ENCODE results near the gene PRSS8. TPM values are rescaled to one million over a fixed set of nuclear protein-coding genes. Genes with fewer than 3 reads are reported as not detected.
"Not testable (repeated sequence)": the region's sequence is repeated elsewhere in the genome, so short reads cannot be mapped to it uniquely, and the experiment has no call there.

The PRSS8 gene
- not detected in 2 replicates for total RNA-seq

DNA sequence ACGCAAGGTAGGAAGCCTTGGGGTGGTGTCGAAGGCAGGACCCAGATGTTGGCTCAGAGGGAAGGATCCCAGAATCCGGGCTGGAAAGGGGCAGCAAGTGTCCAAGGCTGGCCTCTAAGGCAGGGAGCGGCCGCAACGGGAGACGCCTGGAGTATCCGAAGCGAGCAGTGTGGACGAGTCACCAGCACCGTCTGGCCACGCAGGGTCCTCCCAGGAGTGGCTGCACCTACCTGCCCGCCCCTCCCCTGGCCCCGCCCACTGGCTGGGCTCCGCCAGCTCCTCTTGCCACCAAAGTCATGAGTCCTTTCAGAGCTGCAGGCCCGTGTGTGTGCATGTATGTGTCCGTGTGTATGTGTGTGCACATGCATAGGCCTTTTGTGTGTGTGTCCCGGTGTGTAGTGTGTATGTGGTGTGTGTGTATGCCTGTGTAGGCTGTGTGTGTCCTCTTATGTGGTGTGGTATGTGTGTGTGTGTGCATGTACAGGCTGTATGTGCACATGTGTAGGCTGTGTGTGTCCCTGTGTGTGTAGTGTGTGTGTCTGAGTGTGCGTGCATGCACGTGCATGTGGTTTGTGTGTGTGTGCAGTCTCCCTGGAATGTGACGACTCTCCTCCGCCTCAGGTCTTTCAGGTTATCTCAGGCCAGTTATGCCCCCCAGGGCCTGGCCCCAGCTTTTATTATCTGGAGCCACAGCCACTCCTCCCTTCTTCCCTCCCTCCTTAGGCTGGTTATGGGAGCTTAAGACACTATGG lies at the start of gene PRSS8:
Gene PRSS8, minus strand, starts transcription at position 193 of the 752 bp plus-strand sequence. CDS start 229 bp downstream, outside the sequence.
- intact Hi-C loops (cut with micrococcal nuclease): no loop called here

DNA sequence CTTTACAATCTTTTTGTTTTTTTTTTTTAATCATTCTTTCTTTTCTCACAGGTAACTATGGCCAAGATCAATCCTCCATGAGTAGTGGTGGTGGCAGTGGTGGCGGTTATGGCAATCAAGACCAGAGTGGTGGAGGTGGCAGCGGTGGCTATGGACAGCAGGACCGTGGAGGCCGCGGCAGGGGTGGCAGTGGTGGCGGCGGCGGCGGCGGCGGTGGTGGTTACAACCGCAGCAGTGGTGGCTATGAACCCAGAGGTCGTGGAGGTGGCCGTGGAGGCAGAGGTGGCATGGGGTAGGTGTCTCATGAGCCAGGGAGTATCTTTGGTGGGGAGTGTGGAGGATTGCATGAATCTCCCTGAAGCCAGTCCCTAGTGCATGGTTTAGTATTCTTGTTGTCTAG lies 49.4 kb upstream of the PRSS8 start:
- intact Hi-C loops (cut with micrococcal nuclease): loop anchor here (5.0 kb wide), 3 partner anchors 112 to 682 kb away; partner anchors contain the start of gene ZNF843

DNA sequence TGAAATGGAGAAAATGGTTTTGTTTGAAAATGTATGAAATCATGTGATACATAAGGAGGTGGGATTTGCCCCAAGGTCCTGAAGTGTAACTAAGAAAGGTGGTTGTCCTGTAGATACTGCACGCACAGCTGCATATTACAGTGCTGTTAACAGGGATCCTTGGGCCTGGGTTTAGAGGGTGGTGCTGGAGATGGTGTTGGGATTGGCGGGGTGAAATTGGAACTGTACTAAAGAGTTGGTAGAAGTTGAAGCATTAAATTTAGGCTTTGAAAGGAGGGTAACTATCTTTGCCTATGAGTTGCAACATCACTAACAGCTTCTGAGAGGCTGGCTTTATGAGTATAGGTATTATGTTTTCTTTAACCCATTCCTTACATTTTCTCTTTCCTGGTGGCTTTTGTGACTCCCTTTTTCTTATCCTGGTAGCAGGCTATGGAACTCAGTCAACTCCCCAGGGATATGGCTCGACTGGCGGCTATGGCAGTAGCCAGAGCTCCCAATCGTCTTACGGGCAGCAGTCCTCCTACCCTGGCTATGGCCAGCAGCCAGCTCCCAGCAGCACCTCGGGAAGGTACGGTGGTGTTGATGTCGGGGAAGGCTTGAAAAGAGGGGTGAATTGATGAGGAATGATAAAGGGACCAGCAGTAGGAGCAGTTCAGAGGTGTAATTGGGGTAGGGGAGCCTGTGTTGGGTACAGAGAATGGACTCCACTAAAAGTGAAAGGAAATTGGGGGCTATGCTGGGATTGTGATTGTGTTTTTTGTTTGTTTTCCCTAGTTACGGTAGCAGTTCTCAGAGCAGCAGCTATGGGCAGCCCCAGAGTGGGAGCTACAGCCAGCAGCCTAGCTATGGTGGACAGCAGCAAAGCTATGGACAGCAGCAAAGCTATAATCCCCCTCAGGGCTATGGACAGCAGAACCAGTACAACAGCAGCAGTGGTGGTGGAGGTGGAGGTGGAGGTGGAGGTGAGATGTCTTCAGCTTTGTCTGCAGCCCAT lies 48.2 kb upstream of the PRSS8 start:
- intact Hi-C loops (cut with micrococcal nuclease): loop anchor here (5.0 kb wide), 1 partner anchor 684 kb away; no protein-coding TSS in a partner anchor

DNA sequence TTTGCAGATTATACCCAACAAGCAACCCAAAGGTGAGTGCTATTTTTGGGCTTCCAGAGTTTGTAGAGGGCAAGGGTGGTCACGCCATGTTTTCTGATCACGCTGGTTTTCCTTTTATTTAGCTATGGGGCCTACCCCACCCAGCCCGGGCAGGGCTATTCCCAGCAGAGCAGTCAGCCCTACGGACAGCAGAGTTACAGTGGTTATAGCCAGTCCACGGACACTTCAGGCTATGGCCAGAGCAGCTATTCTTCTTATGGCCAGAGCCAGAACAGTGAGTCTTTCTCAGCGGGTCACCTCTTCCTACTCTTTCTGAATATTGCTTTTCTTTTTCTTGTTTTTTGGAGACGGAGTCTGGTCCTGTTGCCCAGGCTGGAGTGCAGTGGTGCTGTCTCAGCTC lies 46.9 kb upstream of the PRSS8 start:
- intact Hi-C loops (cut with micrococcal nuclease): loop anchor here (1.0 to 5.0 kb wide), 2 partner anchors 20 to 685 kb away; partner anchors contain the start of gene PYCARD

DNA sequence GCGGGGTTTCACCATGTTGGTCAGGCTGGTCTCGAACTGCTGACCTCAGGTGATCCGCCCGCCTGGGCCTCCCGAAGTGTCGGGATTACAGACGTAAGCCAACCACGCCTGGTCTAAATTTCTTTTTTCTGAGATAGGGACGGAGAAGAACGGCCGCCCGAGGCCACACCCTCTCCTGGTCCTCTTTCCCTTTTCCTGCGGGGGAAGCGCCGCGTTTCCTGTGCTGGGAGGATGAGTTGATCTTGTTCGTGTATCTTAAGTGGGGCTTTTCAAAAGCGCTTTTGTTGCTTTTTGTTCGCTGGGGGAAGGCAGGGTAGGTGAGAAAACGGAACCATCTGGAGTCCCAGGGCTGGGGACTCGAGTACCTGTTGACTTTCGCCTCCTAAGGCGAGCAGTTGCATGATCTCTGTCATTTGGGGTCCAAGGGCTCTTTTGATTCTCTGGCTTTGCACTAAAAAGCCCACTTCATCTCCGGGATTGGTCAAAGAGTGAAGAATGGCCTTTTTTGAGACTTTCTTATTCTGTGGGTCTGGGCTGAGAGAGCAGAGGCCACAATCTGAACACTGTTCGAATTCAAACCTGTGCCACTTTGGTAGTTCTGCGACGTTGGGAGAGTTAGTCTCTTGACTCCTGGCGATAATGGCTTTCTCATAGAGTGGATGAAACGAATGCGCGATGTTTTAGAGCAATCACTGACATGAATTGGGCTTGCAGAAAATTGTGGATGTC lies 45.7 kb upstream of the PRSS8 start:
- intact Hi-C loops (cut with micrococcal nuclease): loop anchor here (5.0 kb wide), 1 partner anchor 686 kb away; no protein-coding TSS in a partner anchor

DNA sequence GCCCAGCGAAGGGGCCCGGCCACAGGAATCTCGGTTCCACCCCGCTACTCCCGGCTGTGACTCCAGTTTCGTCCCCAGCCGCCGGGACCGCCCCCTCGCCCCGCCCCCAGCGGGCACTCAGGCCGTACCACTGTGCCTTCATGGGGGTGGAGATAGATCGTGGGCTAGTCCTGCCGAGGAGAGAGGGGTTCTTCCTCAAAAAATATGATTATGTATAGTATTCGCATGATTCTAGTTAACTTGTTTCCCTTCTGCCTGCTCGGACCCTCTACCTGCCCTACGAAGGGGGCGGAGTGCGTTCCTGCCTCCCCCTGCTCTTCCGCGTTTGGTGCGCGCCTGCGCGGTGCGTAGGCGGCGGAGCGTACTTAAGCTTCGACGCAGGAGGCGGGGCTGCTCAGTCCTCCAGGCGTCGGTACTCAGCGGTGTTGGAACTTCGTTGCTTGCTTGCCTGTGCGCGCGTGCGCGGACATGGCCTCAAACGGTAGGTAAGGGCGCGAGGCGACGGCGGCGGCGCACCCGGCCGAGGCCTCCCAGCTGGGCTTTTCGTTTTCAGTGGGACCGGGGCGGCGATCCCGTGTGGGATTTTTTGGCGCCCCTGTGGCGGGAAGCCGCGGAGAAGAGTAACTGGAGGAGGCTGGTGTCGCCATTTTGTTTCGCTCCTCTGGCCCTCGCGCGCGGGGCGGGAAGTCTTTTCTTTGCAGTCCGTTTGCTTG lies 44.4 kb upstream of the PRSS8 start, which contains the start of gene FUS:
Gene FUS, plus strand, starts transcription at position 393 of the 713 bp plus-strand sequence. Its CDS starts 76 bp downstream, at position 469.
- intact Hi-C loops (cut with micrococcal nuclease): loop anchor here (1.0 to 5.0 kb wide), 11 partner anchors 38 to 687 kb away; partner anchors contain the start of genes ARMC5, FBXL19, ITGAX and KAT8

DNA sequence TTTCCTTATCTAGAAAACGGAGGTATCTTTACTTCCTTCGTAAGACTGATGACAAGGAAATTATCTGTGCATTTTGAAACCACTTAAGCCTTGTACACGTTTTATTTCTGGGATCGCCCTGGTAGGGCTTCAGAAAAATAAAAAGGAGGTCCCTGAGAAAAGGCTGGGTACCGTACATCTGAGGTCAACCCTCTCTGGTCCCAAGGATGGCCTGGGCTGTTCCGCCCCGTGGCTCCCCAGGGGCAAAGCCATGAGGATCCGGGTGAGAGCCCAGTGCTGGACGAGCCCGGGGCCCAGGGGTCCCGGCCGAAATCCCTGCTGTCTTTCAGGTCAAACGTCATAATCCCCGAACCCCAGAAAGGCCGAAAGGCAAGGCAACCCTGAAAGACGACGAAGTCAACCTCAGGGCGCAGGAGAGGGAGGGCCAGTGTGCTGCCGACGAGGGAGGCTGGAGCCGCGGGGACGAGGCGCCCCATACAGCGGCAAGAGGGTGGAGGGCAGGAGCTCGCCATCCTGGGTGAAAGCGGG lies 43.8 kb upstream of the PRSS8 start:
- intact Hi-C loops (cut with micrococcal nuclease): loop anchor here (1.0 to 5.0 kb wide), 7 partner anchors 37 to 256 kb away; partner anchors contain the start of genes FBXL19, KAT8, SETD1A and STX4

DNA sequence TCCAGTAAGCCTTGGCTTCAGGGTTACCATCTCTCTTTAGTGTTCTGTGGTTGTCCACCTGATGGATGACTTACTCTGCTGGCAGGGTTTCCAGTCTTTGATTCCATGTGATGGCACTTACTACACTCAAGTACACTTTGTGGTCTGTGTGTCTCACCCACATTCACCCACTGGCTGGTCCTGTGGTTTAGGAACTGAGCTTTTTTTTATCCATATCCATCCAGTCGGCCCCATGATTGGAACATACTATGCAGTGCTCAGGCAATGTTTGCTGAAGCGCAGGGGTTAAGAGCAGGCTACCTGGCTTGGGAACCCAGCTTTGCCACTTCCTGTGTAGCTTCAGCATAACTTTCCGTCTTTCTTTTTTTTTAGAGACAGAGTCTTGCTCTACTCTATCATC lies 41.6 kb upstream of the PRSS8 start:
- intact Hi-C loops (cut with micrococcal nuclease): loop anchor here (5.0 kb wide), 1 partner anchor 180 kb away; no protein-coding TSS in a partner anchor

DNA sequence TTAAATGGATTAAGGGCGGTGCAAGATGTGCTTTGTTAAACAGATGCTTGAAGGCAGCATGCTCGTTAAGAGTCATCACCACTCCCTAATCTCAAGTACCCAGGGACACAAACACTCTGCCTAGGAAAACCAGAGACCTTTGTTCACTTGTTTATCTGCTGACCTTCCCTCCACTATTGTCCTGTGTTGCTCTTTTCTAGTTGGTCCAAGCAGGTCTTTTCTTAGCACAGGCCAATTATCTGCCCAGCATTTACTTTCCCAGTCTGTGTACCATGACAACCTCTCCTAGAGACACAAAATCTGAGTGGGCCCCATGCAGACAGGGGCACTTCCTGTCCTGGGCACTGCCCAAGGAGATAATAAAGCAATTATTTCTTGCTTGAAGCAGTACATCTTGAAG lies 34.5 kb upstream of the PRSS8 start:
- intact Hi-C loops (cut with micrococcal nuclease): not testable (repeated sequence)

DNA sequence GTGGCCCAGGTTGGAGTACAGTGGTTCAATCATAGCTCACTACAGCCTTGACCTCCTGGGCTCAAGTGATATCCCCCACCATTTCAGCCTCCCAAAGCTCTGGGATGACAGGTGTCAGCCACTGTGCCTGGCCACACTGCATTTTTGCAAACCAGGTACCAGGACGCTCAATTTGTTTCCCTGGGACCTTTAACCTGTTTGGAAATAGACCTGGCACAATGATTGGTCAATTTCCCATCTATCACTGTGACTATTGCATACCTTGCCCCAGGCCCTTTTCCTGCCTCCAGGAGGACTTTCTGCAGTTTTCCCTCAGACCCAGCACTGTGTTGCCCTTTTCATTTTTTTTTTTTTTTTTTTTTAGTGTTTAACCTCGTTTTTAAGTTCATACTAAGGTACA lies 33.3 kb upstream of the PRSS8 start:
- intact Hi-C loops (cut with micrococcal nuclease): no loop called here

DNA sequence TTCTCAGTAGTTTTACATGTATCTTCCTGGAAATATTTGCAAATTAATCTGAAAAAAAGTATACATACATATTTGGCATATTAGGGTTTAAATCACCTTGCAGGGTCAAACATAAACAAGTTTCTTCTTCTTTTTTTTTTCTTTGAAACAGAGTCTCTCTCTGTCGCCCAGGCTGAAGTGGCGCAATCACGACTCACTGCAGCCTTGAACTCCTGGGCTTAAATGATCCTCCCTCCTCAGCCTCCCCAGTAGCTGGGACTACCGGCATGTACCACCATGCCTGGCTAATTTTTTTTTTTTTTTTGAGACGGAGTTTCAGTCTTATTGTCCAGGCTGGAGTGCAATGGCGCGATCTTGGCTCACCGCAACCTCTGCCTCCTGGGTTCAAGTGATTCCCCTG lies 31.8 kb upstream of the PRSS8 start:
- intact Hi-C loops (cut with micrococcal nuclease): no loop called here

DNA sequence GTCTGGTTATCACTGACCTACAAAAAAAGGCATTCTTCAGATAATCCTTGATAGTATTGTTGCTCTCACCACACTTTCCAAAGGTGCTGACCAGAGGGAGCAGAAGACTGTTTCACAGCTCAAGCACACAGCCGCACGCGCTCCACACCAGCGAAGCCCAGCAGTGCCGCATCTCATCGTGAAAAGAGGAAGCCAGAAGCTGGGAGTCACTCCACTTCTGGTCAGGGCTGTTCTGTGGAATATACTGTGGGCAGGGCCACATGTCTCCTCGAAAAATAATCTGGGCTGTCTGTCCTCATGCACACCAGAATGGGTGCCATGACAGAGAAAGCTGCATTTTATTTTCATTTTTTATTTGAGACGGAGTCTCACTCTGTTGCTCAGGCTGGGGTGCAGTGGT lies 21.6 kb upstream of the PRSS8 start:
- intact Hi-C loops (cut with micrococcal nuclease): loop anchor here (5.0 kb wide), 1 partner anchor 285 kb away; the partner anchor contains the start of gene ZNF843

DNA sequence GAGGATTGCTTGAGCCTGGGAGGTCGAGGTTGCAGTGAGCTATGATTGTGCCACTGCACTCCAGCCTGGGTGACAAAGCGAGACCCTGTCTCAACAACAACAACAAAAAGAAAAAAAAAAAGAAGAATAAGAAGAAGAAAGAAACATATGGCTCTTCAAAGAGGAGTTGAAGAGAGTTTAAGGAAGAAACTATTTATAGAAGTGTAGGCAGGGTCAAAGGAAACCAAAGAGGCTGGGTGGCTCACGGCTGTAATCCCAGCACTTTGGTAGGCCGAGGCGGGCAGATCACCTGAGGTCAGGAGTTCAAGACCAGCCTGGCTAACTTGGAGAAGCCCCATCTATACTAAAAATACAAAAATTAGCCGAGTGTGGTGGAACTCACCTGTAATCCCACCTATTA lies 15.4 kb upstream of the PRSS8 start:
- intact Hi-C loops (cut with micrococcal nuclease): not testable (repeated sequence)

DNA sequence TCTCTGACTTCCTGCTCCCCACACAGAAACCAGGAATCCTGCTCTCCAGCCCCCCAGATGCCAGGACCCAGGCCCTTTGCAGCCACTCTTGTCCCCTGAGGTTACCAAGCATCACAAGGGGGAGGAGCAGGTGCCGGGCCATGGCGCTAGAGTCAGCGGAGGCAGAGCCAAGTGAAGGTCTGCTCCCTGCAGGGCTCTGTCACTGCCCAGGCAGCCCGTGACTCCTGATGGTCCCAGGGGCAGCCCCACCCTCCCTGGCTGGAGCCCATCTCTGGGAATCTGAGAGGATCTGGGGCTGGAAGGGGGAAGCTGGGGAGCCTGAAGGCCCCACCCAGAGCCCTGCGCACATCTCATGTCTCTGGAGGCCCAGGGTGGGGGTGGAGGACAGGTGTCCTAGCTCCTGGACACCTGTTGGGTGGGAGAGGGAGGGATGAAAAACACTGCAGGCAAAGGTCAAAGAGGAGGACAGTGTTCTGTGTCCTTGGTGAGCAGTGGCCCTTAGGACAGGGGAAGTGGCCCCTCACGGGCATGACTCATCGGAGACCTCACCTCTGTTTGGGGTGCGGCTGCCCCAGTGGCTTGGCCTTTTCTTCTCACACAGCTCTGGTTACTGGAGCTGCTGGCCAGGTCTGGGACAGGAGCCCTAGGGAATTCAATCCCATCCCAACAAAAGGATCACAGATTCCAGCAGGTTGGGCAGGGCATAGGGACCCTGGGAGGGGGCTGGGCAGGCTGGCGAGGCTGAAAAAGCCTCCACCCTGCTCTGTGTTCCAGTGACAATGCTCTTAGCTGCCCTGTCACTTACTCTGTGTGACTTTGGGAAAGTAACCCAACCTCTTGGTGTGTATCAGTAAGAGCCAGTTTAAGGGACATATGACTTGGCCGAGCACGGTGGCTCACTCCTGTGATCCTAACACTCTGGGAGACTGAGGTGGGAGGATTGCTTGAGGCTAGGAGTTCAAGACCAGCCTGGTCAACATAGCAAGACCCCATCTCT lies 14.7 kb upstream of the PRSS8 start, which contains the start of gene PRSS36:
Gene PRSS36, minus strand, starts transcription at position 173 of the 997 bp plus-strand sequence. Its CDS starts 31 bp downstream, at position 142.
- intact Hi-C loops (cut with micrococcal nuclease): no loop called here

DNA sequence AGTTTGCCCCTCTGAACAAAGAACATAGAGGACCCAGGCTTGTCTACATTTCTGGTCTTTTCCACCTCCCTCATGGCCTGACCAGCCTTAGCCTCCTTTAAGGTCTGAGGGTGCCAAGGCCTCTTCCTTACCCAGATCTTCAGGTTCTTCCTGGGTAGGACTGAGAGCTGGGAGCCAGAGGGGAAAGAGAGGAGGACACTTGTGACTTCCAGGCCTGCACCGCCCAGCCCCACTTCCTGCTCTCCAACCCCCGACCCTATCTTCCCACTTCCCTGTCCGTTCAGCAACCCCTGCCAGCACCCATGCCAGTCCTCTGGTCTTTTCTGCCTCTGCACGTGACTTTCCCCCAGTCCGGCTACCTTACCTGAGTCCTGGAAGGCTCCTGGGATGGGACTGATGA lies 13.8 kb upstream of the PRSS8 start:
- intact Hi-C loops (cut with micrococcal nuclease): no loop called here

DNA sequence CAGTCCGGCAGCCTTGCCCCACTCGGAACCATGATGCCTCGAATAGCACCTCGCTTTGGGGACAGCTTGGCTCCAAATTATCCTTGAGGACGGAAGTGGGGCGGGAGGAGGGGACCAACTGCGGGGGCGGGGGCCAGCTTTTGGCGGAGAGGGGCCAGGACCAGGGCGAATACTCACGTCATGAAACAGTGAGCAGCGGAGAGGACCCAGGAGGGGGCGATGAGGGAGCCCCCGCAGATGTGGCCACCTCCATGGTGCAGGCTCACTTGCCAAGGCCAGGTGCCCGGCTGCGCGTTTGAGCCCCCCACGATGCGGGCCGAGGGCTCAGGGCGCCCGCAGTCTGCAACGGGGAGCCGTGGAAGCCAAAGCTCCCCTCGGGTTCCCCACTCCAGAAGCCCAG lies 13.4 kb upstream of the PRSS8 start:
- intact Hi-C loops (cut with micrococcal nuclease): no loop called here

DNA sequence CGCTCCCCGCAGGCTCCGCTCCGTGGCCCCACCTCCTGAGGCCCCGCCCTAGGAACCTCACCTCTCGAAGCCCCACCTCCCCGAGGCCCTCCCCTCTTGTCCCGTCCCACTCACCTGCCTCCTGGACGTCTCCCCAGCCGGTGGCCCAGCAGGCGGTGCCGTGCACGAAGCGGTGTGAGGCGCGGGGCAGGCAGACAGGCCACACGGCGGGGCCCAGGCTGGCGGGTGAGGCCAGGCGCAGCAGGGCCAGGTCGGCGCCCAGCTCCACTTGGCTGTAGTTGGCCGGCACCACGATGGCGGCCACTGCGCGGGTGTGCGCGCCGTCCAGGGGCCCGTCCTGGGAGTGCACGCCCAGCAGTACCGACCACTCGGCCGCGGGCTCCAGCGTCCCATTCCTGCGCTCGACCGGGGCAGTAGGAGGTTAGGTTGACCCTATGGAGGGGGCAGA lies 12.8 kb upstream of the PRSS8 start:
- intact Hi-C loops (cut with micrococcal nuclease): no loop called here

DNA sequence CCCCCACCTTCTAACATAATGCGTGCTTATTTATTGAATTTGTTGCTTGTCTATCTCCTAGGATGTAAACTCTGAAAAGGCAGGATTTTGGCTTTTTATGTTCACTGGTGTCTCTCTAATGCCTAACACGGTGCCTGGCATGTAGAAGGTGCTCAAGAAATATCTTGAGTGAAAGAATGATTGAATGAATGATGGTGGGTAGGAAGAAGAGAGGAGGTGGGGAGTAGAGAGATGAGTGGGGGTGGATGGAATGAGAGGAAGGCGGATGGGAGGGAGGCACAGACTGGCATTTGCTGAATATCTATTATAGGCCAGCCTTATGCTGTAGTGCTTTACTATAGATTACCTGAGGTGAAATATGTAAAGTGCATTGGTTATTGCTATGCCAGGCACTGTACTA lies 12.0 kb upstream of the PRSS8 start:
- intact Hi-C loops (cut with micrococcal nuclease): no loop called here
